OCI-LY3 (cell line): ENCODE results near the gene CACNA1C.

Experiments
- H2AFZ ChIP-seq: fragments of 200-600, 300-600 bp; shearing (Covaris generic); 2 replicates; pipeline ENCODE4 v1.6.0; 2014; ENCODE audit warnings: antibody characterized with exemption, low read depth, low read length
- H3K27ac ChIP-seq: fragments of 200-600, 300-600 bp; sonication (generic); 2 replicates; pipeline ENCODE4 v1.5.1; 2014; ENCODE audit warnings: mild to moderate bottlenecking, low read length, moderate library complexity, mixed read lengths
- H3K27me3 ChIP-seq: fragments of 200-600, 300-600 bp; sonication (generic); 2 replicates; pipeline ENCODE4 v1.6.1; 2014; ENCODE audit warnings: low read depth, low read length, mixed read lengths
- H3K36me3 ChIP-seq: fragments of 200-600, 300-600 bp; sonication (generic); replicated peaks from 2 replicates; pipeline ENCODE3; 2014; ENCODE audit warnings: low read depth, low read length, mixed read lengths
- H3K4me1 ChIP-seq: fragments of 300-600, 200-600 bp; sonication (generic); 2 replicates; pipeline ENCODE4 v1.6.1; 2014; ENCODE audit warnings: low read length, mixed read lengths
- H3K4me2 ChIP-seq: fragments of 200-600, 300-600 bp; sonication (generic); 2 replicates; pipeline ENCODE4 v1.6.1; 2014; ENCODE audit warnings: low read length, mixed read lengths
- H3K4me3 ChIP-seq: fragments of 300-600, 200-600 bp; sonication (generic); 2 replicates; pipeline ENCODE4 v1.5.1; 2014; ENCODE audit warnings: antibody characterized with exemption, mild to moderate bottlenecking, low read length, moderate library complexity
- H3K79me2 ChIP-seq: fragments of 300-600, 200-600 bp; shearing (Covaris generic); 2 replicates; pipeline ENCODE4 v1.6.1; 2014; ENCODE audit warnings: mild to moderate bottlenecking, low read length, mixed read lengths
- H3K9ac ChIP-seq: fragments of 300-600, 200-600 bp; shearing (Covaris generic); 2 replicates; pipeline ENCODE4 v1.6.0; 2014; ENCODE audit warnings: mild to moderate bottlenecking, low read length, moderate library complexity
- H3K9me3 ChIP-seq: fragments of 200-600, 300-600 bp; shearing (Covaris generic); 2 replicates; pipeline ENCODE4 v1.6.1; 2014; ENCODE audit warnings: low read length, mixed read lengths; ENCODE audit not compliant: insufficient read depth
- H4K20me1 ChIP-seq: fragments of 200-600, 300-600 bp; sonication (generic); 2 replicates; pipeline ENCODE4 v1.6.1; 2016; ENCODE audit warnings: low read length, mixed read lengths; ENCODE audit not compliant: insufficient read depth
- CTCF ChIP-seq: fragments of 200-600, 300-600 bp; sonication (generic); IDR thresholded peaks from 2 replicates; pipeline ENCODE4 v1.5.1; 2014; ENCODE audit warnings: antibody characterized with exemption, low read length, low read depth
- EZH2phosphoT487 ChIP-seq: fragments of 200-600 bp; shearing (Covaris generic); IDR thresholded peaks from 2 replicates; pipeline ENCODE4 v1.6.1; 2018; ENCODE audit warnings: antibody characterized with exemption, mixed run types, low read depth

Gene CACNA1C

DNA sequence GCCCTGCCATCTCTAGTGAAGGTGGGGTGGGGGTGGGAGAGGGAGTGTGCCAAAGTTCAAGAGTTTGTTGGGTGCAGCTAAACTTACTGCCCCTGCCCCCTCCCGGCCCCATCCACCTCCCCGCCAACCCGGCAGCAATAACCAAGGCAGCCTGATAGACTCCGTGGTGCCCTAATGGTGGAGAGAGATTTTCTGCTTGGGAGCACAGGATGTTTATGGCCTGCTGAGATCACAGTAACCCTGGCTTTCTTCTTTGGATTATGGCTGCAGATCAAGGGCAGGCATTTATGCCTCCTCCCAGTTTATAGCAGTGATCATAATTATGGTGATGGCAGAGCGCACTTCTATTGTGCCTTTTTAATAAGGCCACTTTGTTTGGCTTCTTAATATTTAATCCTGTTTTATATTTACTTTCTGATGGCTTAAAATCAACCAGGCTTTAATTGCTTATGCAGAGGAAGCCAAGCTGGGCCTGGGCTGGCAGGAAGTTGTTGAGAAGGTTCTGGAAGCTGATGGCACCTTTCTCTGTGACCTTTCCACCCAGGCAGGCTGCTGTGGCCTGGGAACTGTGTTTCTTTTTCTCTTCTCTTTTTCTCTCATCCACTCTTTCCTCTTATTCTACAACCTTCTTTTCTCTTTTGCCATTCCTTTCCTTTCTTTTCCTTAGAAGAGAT lies 485.2 kb downstream of the CACNA1C start:
- Histone ChIP-seq H3K9me3 (no peaks in the 10 kb centered on the region), H3K27ac (no peak overlapping the region), H3K4me3 (no peak overlapping the region), H2AFZ (no peak overlapping the region), H4K20me1 (no peaks in the 10 kb centered on the region), H3K4me1 (peaks cover 18% of the 10 kb centered on the region), H3K27me3 (no peaks in the 10 kb centered on the region), H3K4me2 (no peak overlapping the region), H3K36me3 (no peaks in the 10 kb centered on the region), H3K9ac (no peak overlapping the region), H3K79me2 (no peaks in the 10 kb centered on the region)
- no peak for TF ChIP-seq EZH2phosphoT487
- no peak for TF ChIP-seq CTCF

DNA sequence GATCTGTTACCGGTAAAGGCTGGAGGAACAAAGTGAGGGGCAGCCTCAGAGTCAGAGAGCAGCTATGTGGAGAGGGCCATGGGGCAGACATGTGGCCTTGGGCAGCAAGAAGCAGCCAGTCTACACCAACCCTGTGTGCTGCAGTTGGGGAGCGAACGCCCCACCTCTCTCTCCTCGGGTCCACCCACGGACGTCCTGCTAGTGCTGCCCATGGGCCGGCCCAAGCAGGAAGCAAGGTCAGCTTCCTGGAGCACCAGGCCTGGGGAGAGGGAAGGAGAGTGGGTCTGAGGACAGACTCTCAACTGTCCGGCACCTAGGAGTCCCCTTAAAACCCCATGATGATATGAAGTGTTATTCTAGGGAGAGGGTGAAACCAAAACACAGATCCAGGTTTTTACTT lies 487.2 kb downstream of the CACNA1C start:
- TF ChIP-seq CTCF, result no peak
- TF ChIP-seq EZH2phosphoT487, result no peak
- peaks cover 36% of the 10 kb centered on the region for H3K4me1 ChIP-seq
- H3K27me3 ChIP-seq, result no peaks in the 10 kb centered on the region
- no peak overlapping the region for H2AFZ ChIP-seq
- no peak overlapping the region for H3K4me2 ChIP-seq
- H3K9me3 ChIP-seq, result no peaks in the 10 kb centered on the region
- H3K4me3 ChIP-seq, result no peak overlapping the region
- H3K79me2 ChIP-seq, result no peaks in the 10 kb centered on the region
- H4K20me1 ChIP-seq, result no peaks in the 10 kb centered on the region
- H3K36me3 ChIP-seq, result no peaks in the 10 kb centered on the region
- H3K27ac ChIP-seq, result no peak overlapping the region
- H3K9ac ChIP-seq, result no peak overlapping the region

- Histone ChIP-seq H3K27me3 (no peaks in the 10 kb centered on the region), H3K4me3 (no peak overlapping the region), H3K9ac (no peak overlapping the region), H3K4me2 (no peak overlapping the region), H2AFZ (no peak overlapping the region), H3K9me3 (no peaks in the 10 kb centered on the region), H3K36me3 (no peaks in the 10 kb centered on the region), H3K27ac (no peak overlapping the region), H4K20me1 (no peaks in the 10 kb centered on the region), H3K4me1 (peaks cover 42% of the 10 kb centered on the region), H3K79me2 (no peaks in the 10 kb centered on the region)
- TF ChIP-seq CTCF, result no peak
- no peak for TF ChIP-seq EZH2phosphoT487
These were observed 487.8 kb downstream of the CACNA1C start for GRCh38 chr12:2540535-2540941.

DNA sequence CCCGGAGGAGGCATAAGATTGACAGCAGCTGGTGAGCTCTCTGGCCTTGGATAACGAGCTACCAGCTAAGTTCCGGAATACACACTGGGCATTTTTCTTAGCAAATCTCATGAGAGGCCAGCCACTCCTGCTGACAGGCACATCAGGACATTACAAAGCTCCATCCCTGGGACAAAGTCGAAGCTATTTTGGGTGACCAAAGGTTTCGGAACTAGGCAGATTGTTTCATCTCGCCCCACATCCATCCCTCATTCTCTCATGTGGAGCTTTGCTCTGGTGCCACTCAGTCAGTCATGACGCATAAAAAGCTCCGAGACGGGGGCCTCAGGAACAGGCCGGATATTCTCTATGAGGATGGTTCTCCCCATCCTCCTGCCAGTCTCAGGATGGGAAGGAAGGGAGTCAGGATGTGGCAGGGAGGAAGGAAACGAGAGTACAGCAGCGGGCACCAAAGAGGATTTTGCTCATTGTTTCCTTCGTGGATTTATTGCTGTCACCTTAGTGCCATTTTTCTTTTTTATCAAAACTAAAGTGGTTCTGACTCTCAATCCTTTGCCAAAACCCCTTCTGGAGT lies 488.9 kb downstream of the CACNA1C start:
- TF ChIP-seq CTCF, result no peak
- no peak for TF ChIP-seq EZH2phosphoT487
- H3K79me2 ChIP-seq, result no peaks in the 10 kb centered on the region
- H3K27ac ChIP-seq, result no peak overlapping the region
- no peak overlapping the region for H3K9ac ChIP-seq
- H4K20me1 ChIP-seq, result no peaks in the 10 kb centered on the region
- H3K27me3 ChIP-seq, result no peaks in the 10 kb centered on the region
- H3K9me3 ChIP-seq, result no peaks in the 10 kb centered on the region
- H2AFZ ChIP-seq, result no peak overlapping the region
- no peak overlapping the region for H3K4me2 ChIP-seq
- H3K36me3 ChIP-seq, result no peaks in the 10 kb centered on the region
- no peak overlapping the region for H3K4me3 ChIP-seq
- H3K4me1 ChIP-seq, result peaks cover 47% of the 10 kb centered on the region
